MM.1S (cell line): ENCODE results near the gene HECW1.

ENCODE experiments used
- CTCF ChIP-seq: fragments of 300-600 bp; sonication (generic); IDR thresholded peaks from 2 replicates; pipeline ENCODE4 v1.5.1; 2016; ENCODE audit warnings: antibody characterized with exemption, low read length, mixed read lengths
- EZH2 ChIP-seq: fragments of 300-600 bp; sonication (generic); optimal IDR thresholded peaks from 2 replicates; pipeline ENCODE3; 2017; ENCODE audit warnings: low read depth, mild to moderate bottlenecking, antibody characterized with exemption, low read length, mixed read lengths

DNA sequence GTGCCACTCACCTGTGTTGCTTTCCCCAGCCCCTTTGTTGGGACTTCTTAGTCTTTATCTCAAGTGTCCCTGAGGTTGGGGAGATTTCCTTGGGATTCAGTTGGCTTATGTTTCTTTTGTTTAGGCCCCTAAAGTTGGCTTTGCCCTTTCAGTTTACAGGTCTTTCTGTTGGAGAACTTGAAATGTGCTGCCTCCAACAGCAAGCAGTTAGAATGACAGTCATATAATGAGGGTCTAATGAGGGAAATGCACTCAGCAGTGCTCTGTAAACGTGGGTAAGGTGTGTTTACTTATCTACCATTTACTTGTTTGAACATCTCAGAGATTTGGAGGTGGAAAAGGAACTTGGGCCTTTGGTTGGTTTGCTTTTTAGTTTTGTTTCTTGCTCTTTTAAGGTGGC lies 279.1 kb downstream of the HECW1 start:
- TF ChIP-seq CTCF (no peak), EZH2 (no peak)
